ENCODE measurements around the gene ACHE. TPM values are rescaled to one million over a fixed set of nuclear protein-coding genes. Genes with fewer than 3 reads are reported as not detected.

ACHE gene
- total RNA-seq, 1 experiment from 2014 or later, result 7.0 TPM

DNA sequence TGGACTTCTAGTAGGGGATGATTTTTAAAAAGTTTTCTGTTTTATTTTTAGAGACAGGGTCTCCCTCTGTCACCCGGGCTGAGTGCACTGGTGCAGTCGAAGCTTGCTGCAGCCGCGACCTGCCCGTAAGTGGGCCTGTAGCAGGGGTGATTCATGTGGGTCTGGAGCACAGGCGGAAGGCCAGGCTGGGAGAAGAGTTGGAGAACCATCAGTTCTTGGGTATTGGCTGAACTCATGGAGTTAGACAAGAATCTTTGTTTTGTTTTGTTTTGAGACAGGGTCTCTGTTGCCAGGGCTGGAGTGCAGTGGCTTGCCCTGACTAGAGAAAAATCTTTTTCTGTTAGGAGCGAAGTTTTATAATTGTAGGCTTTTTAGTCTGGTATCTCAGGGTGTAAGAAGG lies 15.0 kb downstream of the ACHE start:
- Histone ChIP-seq H2BK20ac (ENCODE audit: low read depth, low read length, poor library complexity, severe bottlenecking) (no peak overlapping the region), H3K27me3 (ENCODE audit: insufficient read depth, low read length) (no peaks in the 10 kb centered on the region), H2BK15ac (ENCODE audit: low read depth, low read length) (no peak overlapping the region), H2AFZ (ENCODE audit: low read length) (no peak overlapping the region), H3K14ac (ENCODE audit: insufficient read depth, low read length) (no peak overlapping the region), H3K79me1 (ENCODE audit: insufficient read depth, low read depth, low read length, poor library complexity, severe bottlenecking) (peaks cover 6% of the 10 kb centered on the region), H4K5ac (ENCODE audit: insufficient read length, low read depth, low read length) (no peak overlapping the region), H3K4me1 (ENCODE audit: insufficient read depth, low read length) (no peaks in the 10 kb centered on the region; the same call in 1 of the 2 replicates), H2BK120ac (ENCODE audit: low read depth, low read length, poor library complexity, severe bottlenecking) (no peak overlapping the region), H3K18ac (ENCODE audit: insufficient read length, low read depth, low read length) (no peak overlapping the region), H3K23ac (ENCODE audit: insufficient read length, low read depth, low read length) (no peak overlapping the region), H3K79me2 (ENCODE audit: insufficient read depth, low read length) (peaks cover 33% of the 10 kb centered on the region; the same call in 1 of the 2 replicates), H3K23me2 (ENCODE audit: insufficient read length, low read depth, low read length, poor library complexity, severe bottlenecking) (peaks cover 4% of the 10 kb centered on the region), H3K9ac (ENCODE audit: extremely low read depth, insufficient read length, low read length) (no peak overlapping the region), H2BK12ac (ENCODE audit: insufficient read length, low read depth, low read length) (no peak overlapping the region), H3K56ac (ENCODE audit: insufficient read length, low read depth, low read length) (no peak overlapping the region), H2AK5ac (ENCODE audit: insufficient read length, low read length) (no peak overlapping the region), H3K4me2 (ENCODE audit: insufficient read depth, insufficient read length, low read length) (no peak overlapping the region), H4K20me1 (ENCODE audit: control insufficient read depth, insufficient read depth, insufficient read length) (no peaks in the 10 kb centered on the region), H3K9me3 (ENCODE audit: control insufficient read depth, low read depth, low read length) (no peaks in the 10 kb centered on the region), H4K8ac (replicated peaks; ENCODE audit: insufficient read length, low read depth, low read length) (no peak overlapping the region), H3K4ac (ENCODE audit: low read depth, low read length) (no peak overlapping the region), H3T11ph (ENCODE audit: low read length) (no peak overlapping the region), H3K27ac (ENCODE audit: insufficient read length, low read depth, low read length) (no peak overlapping the region), H2BK5ac (ENCODE audit: insufficient read length, low read length) (no peak overlapping the region), H4K91ac (ENCODE audit: insufficient read length, low read depth, low read length) (no peak overlapping the region)
- TF ChIP-seq, protein P1, sequence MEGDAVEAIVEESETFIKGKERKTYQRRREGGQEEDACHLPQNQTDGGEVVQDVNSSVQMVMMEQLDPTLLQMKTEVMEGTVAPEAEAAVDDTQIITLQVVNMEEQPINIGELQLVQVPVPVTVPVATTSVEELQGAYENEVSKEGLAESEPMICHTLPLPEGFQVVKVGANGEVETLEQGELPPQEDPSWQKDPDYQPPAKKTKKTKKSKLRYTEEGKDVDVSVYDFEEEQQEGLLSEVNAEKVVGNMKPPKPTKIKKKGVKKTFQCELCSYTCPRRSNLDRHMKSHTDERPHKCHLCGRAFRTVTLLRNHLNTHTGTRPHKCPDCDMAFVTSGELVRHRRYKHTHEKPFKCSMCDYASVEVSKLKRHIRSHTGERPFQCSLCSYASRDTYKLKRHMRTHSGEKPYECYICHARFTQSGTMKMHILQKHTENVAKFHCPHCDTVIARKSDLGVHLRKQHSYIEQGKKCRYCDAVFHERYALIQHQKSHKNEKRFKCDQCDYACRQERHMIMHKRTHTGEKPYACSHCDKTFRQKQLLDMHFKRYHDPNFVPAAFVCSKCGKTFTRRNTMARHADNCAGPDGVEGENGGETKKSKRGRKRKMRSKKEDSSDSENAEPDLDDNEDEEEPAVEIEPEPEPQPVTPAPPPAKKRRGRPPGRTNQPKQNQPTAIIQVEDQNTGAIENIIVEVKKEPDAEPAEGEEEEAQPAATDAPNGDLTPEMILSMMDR (conservative IDR thresholded peaks at IDR 0.05), result no peak
- Mint-ChIP-seq H3K36me3 (ENCODE audit: insufficient read depth in 1 of 3, low read depth in 3 of 3) (peaks cover 75 to 95% (median 93%) of the 10 kb centered on the region in 3 experiments), H3K27me3 (ENCODE audit: low read depth) (no peaks in the 10 kb centered on the region; the same call in 1 of the 2 replicates), H3K4me3 (peak overlapping the region in 1 of 2 experiments; percentile 56; a peak in 1 of 5 replicates), H3K4me1 (peaks cover 22 to 36% of the 10 kb centered on the region in 2 experiments), H3K9me3 (no peaks in the 10 kb centered on the region), H3K27ac (peak overlapping the region; percentile 78 to 88 (median 82); a peak in 5 of 7 replicates)
- no peak for DNase-seq
- no CpG with 5 or more reads among the region's 7 CpGs for WGBS (ENCODE audit: extremely low coverage, insufficient read length, low lambda C conversion rate)

All from H9 (cell line).